GM12891 (cell line): Measurements from ENCODE around the gene NLRC3.

Experiments
- POLR2A ChIP-seq: IDR thresholded peaks from 2 replicates; pipeline ENCODE4 v1.6.1; 2011; ENCODE audit warnings: low read depth, low read length, control low read depth
- POLR2AphosphoS5 ChIP-seq: IDR thresholded peaks from 2 replicates; pipeline ENCODE4 v1.6.1; 2011; ENCODE audit warnings: low read depth, low read length, control low read depth
- SPI1 ChIP-seq: IDR thresholded peaks from 2 replicates; pipeline ENCODE4 v1.6.1; 2011; ENCODE audit warnings: low read depth, low read length, control low read depth
- TAF1 ChIP-seq: IDR thresholded peaks from 2 replicates; pipeline ENCODE4 v1.6.1; 2011; ENCODE audit warnings: low read depth, low read length, control low read depth

DNA sequence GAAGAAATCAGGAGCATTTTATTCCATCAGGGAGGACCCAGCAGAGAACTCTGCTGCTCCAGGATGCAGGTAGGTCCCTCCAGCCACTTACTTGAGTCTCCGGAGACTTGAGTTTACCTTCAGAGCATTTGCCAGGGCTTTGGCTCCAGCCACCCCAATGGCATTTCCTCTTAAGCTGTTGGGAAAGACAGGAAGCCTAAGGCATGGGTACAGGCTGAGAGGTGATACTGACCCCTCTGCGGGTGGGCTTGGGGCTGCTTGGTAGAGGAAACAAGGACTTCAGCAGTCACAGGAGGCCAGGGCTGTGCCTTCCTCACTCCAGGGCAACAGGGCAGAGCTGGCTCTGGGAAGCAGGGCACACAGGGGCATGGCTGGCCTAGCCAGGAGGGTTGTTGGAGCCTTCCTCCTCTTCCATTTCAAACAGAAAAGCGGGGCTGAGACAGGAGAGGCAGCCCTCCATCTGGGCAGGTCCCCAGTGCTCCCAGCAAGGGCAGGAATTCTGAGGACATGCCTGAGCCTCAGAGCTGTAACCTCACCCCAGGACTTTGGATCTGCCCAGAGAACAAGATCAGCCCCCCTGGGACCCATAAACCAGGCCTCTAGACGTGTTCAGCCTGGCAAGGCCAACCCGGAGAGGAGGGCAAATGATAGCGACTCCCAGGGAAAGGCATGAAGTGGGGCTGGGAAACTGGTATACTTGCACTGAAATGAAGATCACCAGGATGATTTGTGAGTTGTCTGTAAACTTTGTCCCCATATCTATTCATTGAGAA is 34.4 kb downstream of the NLRC3 start:
- TF ChIP-seq SPI1 (no peak), POLR2AphosphoS5 (no peak), POLR2A (no peak), TAF1 (no peak)
